NCI-H460 (cell line): Measurements from ENCODE around the gene KLRF2. TPM values are rescaled to one million over a fixed set of nuclear protein-coding genes. Genes with fewer than 3 reads are reported as not detected.

Experiments
- DNase-seq: peaks from one replicate; pipeline ENCODE4 v3.0.0-alpha.2; 2016; ENCODE audit warnings: low read depth; ENCODE audit errors: extremely low read depth
- total RNA-seq: library from RNA; depleted of rRNA; stranded (reverse); fragments of >200 nt; shearing (Covaris generic); gene quantifications from 2 replicates; pipeline ENCODE4 v1.2.3, GENCODE V29; 2014; rRNA removed

Gene KLRF2
- total RNA-seq, 1 experiment from 2014 or later = not detected

GRCh38 chr12:9933958-9934357 lies 52.7 kb downstream of the KLRF2 start:
- DNase-seq = no peak

GRCh38 chr12:9935026-9935425 lies 53.7 kb downstream of the KLRF2 start:
- no peak for DNase-seq

GRCh38 chr12:9936591-9936990 lies 55.3 kb downstream of the KLRF2 start:
- DNase-seq = no peak

- DNase-seq = peak; percentile 1
Observed at GRCh38 chr12:9940375-9940774, 59.1 kb downstream of the KLRF2 start.

GRCh38 chr12:9941838-9942237 lies 60.5 kb downstream of the KLRF2 start:
- DNase-seq = no peak

GRCh38 chr12:9943240-9943639 lies 62.0 kb downstream of the KLRF2 start:
- no peak for DNase-seq

GRCh38 chr12:9944391-9944790 lies 63.1 kb downstream of the KLRF2 start:
- DNase-seq = no peak

Other genes with a start within 250 kb of the KLRF2 start
- 0.29 and 1.5 TPM in 2 replicates for gene CLEC2D, start 211.8 kb upstream of the KLRF2 start, total RNA-seq
- not detected in 2 replicates for gene CLECL1, start 148.4 kb upstream of the KLRF2 start, total RNA-seq
- gene CD69, start 120.6 kb upstream of the KLRF2 start, total RNA-seq = not detected in 2 replicates
- 0.22 TPM in 1 of 2 replicates, not detected in the other for gene KLRF1, start 54.0 kb upstream of the KLRF2 start, total RNA-seq
- gene CLEC2B, start 12.1 kb upstream of the KLRF2 start, total RNA-seq = 0.38 and 0.77 TPM in 2 replicates
- not detected in 2 replicates for gene CLEC2A, start 50.9 kb downstream of the KLRF2 start, total RNA-seq
- not detected in 2 replicates for gene CLEC12A, start 89.9 kb downstream of the KLRF2 start, total RNA-seq
- not detected in 2 replicates for gene CLEC1B, start 117.6 kb downstream of the KLRF2 start, total RNA-seq
- not detected in 2 replicates for gene CLEC12B, start 129.1 kb downstream of the KLRF2 start, total RNA-seq
- not detected in 2 replicates for gene CLEC9A, start 149.2 kb downstream of the KLRF2 start, total RNA-seq
- gene CLEC1A, start 217.5 kb downstream of the KLRF2 start, total RNA-seq = not detected in 2 replicates
- gene CLEC7A, start 248.7 kb downstream of the KLRF2 start, total RNA-seq = not detected in 2 replicates